Kidney (tissue), 14 donors: ENCODE measurements around the gene RPS3. TPM values are rescaled to one million over a fixed set of nuclear protein-coding genes. Genes with fewer than 3 reads are reported as not detected.

Experiments used
- DNase-seq, 5 donors: peaks; one replicate each; pipeline ENCODE4 v3.0.0-alpha.2; 2013 to 2020
- FAIRE-seq: peaks from 2 replicates; lab custom pipeline; 2012; peaks lifted over from hg19 to GRCh38; lab: Jason Lieb, UNC
- H3K27ac ChIP-seq, 2 donors: one replicate each; pipeline ENCODE4 v1.7.0; 2013; ENCODE audit warnings: low read depth in 2 of 2, low read length in 2 of 2, inconsistent platforms in 1 of 2
- H3K27me3 ChIP-seq: one replicate; pipeline ENCODE4 v1.7.1; 2013; ENCODE audit warnings: low read length, inconsistent platforms; ENCODE audit not compliant: control insufficient read depth, insufficient read depth
- H3K36me3 ChIP-seq, 3 donors: one replicate each; pipeline versions ENCODE4 v1.7.0 to v1.7.1; 2013; ENCODE audit warnings: low read length in 3 of 3, control low read depth in 1 of 3, inconsistent platforms in 1 of 3; ENCODE audit not compliant: insufficient read depth in 3 of 3, control insufficient read depth in 2 of 3
- H3K4me1 ChIP-seq, 3 donors: one replicate each; pipeline versions ENCODE4 v1.7.0 to v1.7.1; 2013; ENCODE audit warnings: low read length in 3 of 3, inconsistent platforms in 1 of 3, low read depth in 1 of 3; ENCODE audit not compliant: control insufficient read depth in 2 of 3, insufficient read depth in 2 of 3
- H3K4me3 ChIP-seq, 3 donors: one replicate each; pipeline versions ENCODE4 v1.7.0 to v1.8.1; 2013; ENCODE audit warnings: low read length in 3 of 3, control low read depth in 1 of 3, inconsistent platforms in 1 of 3
- H3K9ac ChIP-seq, 3 donors: one replicate each; pipeline versions ENCODE4 v1.7.0 to v1.7.1; 2013; ENCODE audit warnings: low read length in 3 of 3, control low read depth in 1 of 3, inconsistent platforms in 1 of 3
- H3K9me3 ChIP-seq, 3 donors: one replicate each; pipeline versions ENCODE4 v1.7.0 to v1.7.1; 2013; ENCODE audit warnings: low read length in 3 of 3, control low read depth in 1 of 3, inconsistent platforms in 1 of 3; ENCODE audit not compliant: control insufficient read depth in 2 of 3, insufficient read depth in 1 of 3
- CTCF ChIP-seq: IDR thresholded peaks from 3 replicates; pipeline ENCODE4 v1.5.1; 2012; ENCODE audit warnings: mild to moderate bottlenecking, moderate library complexity, borderline replicate concordance; ENCODE audit not compliant: insufficient read depth; ENCODE audit errors: extremely low read depth
- intact Hi-C: fragments of 100-400 bp; cut with DNase I; formaldehyde crosslinking; loops from one replicate; pipeline ENCODE4 v1.11.1; 2022
- polyA plus RNA-seq: library from polyadenylated mRNA; stranded (reverse); fragments of 350-450 nt; fragmentation: Illumina TruSeq; extraction: RNeasy Lipid Tissue Mini Kit (QIAGEN cat#74804); gene quantifications from one replicate; pipeline ENCODE4 v1.2.3, GENCODE V29; 2014; ENCODE audit warnings: low read depth, low replicate concordance; ENCODE audit not compliant: insufficient read depth
- total RNA-seq: library from RNA; stranded (reverse); fragmentation: NEBNext Ultra II Directional; extraction: Animal tissue kit (Norgen Biotek cat#: 25700); gene quantifications from one replicate; pipeline ENCODE4 v1.2.1, GENCODE V29; 2021
- donor health status: control.
- donor health status: control.
- donor health status: control.
- donor health status: control.
- donor health status: control.
- donor health status: DM: yes; HTN: yes; CAD: no.
- donor health status: Normal renal cell carcinoma (clear cell type).

The RPS3 gene
- total and polyA plus RNA-seq, 2 donors from 2014 or later, result 1,510 to 1,724 TPM

GRCh38 chr11:75430714-75431532, 31.6 kb downstream of the RPS3 start:
- Histone ChIP-seq H3K4me3 (peak overlapping the region in 1 of 3 donors; percentile 25), H3K27ac (no peak overlapping the region), H3K9ac (no peak overlapping the region), H3K4me1 (peaks cover 0 to 10% (median 0%) of the 10 kb centered on the region in 3 donors), H3K27me3 (peaks cover 29% of the 10 kb centered on the region), H3K36me3 (no peaks in the 10 kb centered on the region), H3K9me3 (no peaks in the 10 kb centered on the region)
- no peak for FAIRE-seq
- DNase-seq, result peak in 1 of 5 donors; percentile 43
- no peak for TF ChIP-seq CTCF
- intact Hi-C loops, result no loop called here

- no peak overlapping the region for H3K27ac ChIP-seq
- H3K4me1 ChIP-seq, result peaks cover 0 to 10% (median 0%) of the 10 kb centered on the region in 3 donors
- no peak for DNase-seq
- FAIRE-seq, result no peak
- no peaks in the 10 kb centered on the region for H3K9me3 ChIP-seq
- no peak for TF ChIP-seq CTCF
- no peak overlapping the region for H3K9ac ChIP-seq
- H3K36me3 ChIP-seq, result no peaks in the 10 kb centered on the region
- intact Hi-C loops, result no loop called here
- no peak overlapping the region for H3K4me3 ChIP-seq
- H3K27me3 ChIP-seq, result peaks cover 29% of the 10 kb centered on the region
These were observed 32.5 kb downstream of the RPS3 start for GRCh38 chr11:75431533-75432525.

GRCh38 chr11:75432911-75433321, 33.6 kb downstream of the RPS3 start, which contains the start of gene KLHL35:
KLHL35 (minus strand) TSS chr11:75433203; CDS start chr11:75430629, 2,574 bp downstream.
- peaks cover 0 to 10% (median 0%) of the 10 kb centered on the region in 3 donors for H3K4me1 ChIP-seq
- FAIRE-seq, result no peak

More at GRCh38 chr11:75432911-75433321, 33.6 kb downstream of the RPS3 start, which contains the start of gene KLHL35:
- Histone ChIP-seq H3K4me3 (no peak within 1 kb of the TSS), H3K36me3 (no peaks in the 10 kb centered on the region), H3K9ac (no peak within 1 kb of the TSS), H3K27me3 (peaks cover 29% of the 10 kb centered on the region), H3K9me3 (no peaks in the 10 kb centered on the region), H3K27ac (no peak within 1 kb of the TSS)
- intact Hi-C loops, result no loop called here
- peak in 2 of 5 donors; percentile 30 to 42 for DNase-seq
- TF ChIP-seq CTCF, result no peak
